RWPE1 (cell line): Measurements from ENCODE around the gene ZNF200.

Experiments used
- CTCF ChIA-PET: fragments of 350-600 bp; sonication (Branson Sonifier 250); formaldehyde crosslinking; extraction: SDS; loops from one replicate; lab custom pipeline; 2021; lab: Yijun Ruan, JAX
- POLR2A ChIA-PET: fragments of 400-600 bp; formaldehyde crosslinking; extraction: SDS; loops from one replicate; lab custom pipeline; 2020; ENCODE audit warnings: antibody characterized with exemption; ENCODE audit not compliant: low non-redundant PET; lab: Yijun Ruan, JAX
- DNase-seq: peaks from one replicate; pipeline ENCODE4 v3.0.0; 2012; ENCODE audit warnings: low spot score
- H3K27ac ChIP-seq: fragments of 450-650 bp; 2 replicates; pipeline ENCODE4 v1.5.1; 2017
- TF ChIP-seq, protein P1 (sequence below): fragments of 450-650 bp; conservative IDR thresholded peaks from 2 replicates; pipeline ENCODE4 v1.5.1; 2017; ENCODE audit warnings: low read depth, mild to moderate bottlenecking

Gene ZNF200

GRCh38 chr16:3254309-3254708 is 19.4 kb upstream of the ZNF200 start:
- DNase-seq, result no peak
- H3K27ac ChIP-seq, result no peak overlapping the region
- ChIA-PET POLR2A (no interaction called here), CTCF (no interaction called here)
- TF ChIP-seq, protein P1, sequence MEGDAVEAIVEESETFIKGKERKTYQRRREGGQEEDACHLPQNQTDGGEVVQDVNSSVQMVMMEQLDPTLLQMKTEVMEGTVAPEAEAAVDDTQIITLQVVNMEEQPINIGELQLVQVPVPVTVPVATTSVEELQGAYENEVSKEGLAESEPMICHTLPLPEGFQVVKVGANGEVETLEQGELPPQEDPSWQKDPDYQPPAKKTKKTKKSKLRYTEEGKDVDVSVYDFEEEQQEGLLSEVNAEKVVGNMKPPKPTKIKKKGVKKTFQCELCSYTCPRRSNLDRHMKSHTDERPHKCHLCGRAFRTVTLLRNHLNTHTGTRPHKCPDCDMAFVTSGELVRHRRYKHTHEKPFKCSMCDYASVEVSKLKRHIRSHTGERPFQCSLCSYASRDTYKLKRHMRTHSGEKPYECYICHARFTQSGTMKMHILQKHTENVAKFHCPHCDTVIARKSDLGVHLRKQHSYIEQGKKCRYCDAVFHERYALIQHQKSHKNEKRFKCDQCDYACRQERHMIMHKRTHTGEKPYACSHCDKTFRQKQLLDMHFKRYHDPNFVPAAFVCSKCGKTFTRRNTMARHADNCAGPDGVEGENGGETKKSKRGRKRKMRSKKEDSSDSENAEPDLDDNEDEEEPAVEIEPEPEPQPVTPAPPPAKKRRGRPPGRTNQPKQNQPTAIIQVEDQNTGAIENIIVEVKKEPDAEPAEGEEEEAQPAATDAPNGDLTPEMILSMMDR, result no peak

DNA sequence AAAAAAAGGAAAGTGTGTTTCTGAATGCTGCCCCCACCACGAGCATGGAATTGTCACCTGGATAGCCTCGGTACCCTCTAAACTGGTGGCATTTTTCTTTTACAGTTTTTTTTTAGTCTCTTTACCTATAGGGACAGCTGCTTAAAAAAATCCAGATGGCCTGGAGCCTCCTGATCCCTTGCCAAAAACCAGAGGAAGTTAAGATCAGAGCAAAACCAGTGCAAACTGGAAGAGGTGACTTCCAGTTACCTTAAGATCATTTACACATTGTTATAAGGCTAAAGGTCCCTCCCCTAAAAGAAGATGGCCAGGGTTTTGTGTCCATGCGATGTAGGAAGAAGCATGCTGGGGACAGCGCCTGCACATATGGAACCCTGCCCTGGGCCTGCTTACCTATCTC is 18.0 kb upstream of the ZNF200 start:
- H3K27ac ChIP-seq, result no peak overlapping the region
- TF ChIP-seq, protein P1, result no peak
- ChIA-PET CTCF (interaction anchor here (0.7 to 1.0 kb wide), 3 partner anchors 14 to 101 kb away, joined by 3 read pairs; no protein-coding TSS in a partner anchor), POLR2A (interaction anchor here (1.0 kb wide), 1 partner anchor 11 kb away, joined by 13 read pairs; no protein-coding TSS in a partner anchor)
- no peak for DNase-seq

DNA sequence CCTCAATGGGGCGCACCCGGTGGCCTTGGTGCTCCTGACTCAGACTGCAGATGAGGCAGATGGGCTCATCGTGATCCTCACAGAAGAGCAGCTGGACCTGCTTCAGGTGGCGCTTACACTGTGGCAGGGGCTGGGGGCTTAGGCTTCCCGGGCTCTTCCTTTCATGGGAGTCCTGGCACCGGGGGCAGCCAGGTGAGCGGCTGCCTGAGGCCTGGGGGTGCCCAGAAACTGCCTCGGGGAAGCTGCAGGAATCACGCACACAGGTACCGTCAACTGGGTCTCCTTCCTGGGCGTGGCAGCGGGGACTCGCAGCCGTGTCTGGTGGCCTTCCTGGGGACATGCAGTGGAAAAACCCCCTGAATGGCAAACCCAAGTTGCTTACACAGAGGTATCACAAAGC is 14.5 kb upstream of the ZNF200 start:
- TF ChIP-seq, protein P1, result no peak
- POLR2A ChIA-PET, result no interaction called here
- CTCF ChIA-PET, result no interaction called here
- H3K27ac ChIP-seq, result no peak overlapping the region
- no peak for DNase-seq

GRCh38 chr16:3249020-3249419 is 14.1 kb upstream of the ZNF200 start:
- TF ChIP-seq, protein P1, result no peak
- DNase-seq, result no peak
- CTCF ChIA-PET, result no interaction called here
- no peak overlapping the region for H3K27ac ChIP-seq
- POLR2A ChIA-PET, result no interaction called here

DNA sequence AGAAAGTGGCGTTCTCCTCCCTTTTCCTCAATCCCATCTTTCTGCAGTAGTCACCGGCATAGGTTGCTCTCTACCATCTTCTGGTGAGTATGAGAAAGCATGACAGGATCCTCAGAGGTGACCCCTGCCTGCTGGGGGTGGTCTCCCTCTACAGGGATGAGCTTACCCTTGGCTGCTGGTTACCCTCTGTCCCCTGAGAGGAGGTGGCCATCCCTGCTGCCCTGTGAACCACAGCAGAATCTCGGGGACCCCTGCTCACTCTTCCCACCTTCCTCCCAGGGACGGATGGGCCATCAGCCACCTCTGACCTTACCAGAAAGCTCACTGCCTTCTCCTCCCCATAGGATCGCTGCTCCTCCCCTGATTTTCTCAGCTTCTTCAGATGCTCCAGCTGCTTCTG is 13.6 kb upstream of the ZNF200 start:
- H3K27ac ChIP-seq, result no peak overlapping the region
- ChIA-PET CTCF (no interaction called here), POLR2A (no interaction called here)
- TF ChIP-seq, protein P1, result no peak
- no peak for DNase-seq

- no peak for DNase-seq
- ChIA-PET POLR2A (no interaction called here), CTCF (interaction anchor here (0.9 kb wide), 1 partner anchor 84 kb away, joined by 3 read pairs; no protein-coding TSS in a partner anchor)
- TF ChIP-seq, protein P1, result no peak
- no peak overlapping the region for H3K27ac ChIP-seq
Observed at GRCh38 chr16:3246876-3247275, 11.9 kb upstream of the ZNF200 start.
